K562 (cell line): ENCODE data around the gene ABCF3. TPM values are rescaled to one million over a fixed set of nuclear protein-coding genes. Genes with fewer than 3 reads are reported as not detected.

Experiments
- ARHGAP35 ChIP-seq: fragments of 450-650 bp; IDR thresholded peaks from 2 replicates; pipeline ENCODE4 v1.6.1; 2018; ENCODE audit not compliant: partially characterized antibody
- CHD1 ChIP-seq: fragments of 200-600 bp; sonication (generic); IDR thresholded peaks from one replicate; pipeline ENCODE4 v1.6.1; 2012; ENCODE audit warnings: mild to moderate bottlenecking, moderate library complexity, low read length, inconsistent platforms
- HCFC1 ChIP-seq: IDR thresholded peaks from 2 replicates; pipeline ENCODE4 v1.6.1; 2012; ENCODE audit warnings: low read depth, low read length, improper control_type of control experiment
- HMGN3 ChIP-seq: IDR thresholded peaks from 2 replicates; pipeline ENCODE4 v1.6.1; 2011; ENCODE audit warnings: borderline replicate concordance, low read depth, mild to moderate bottlenecking, mixed read lengths, low read length; ENCODE audit not compliant: insufficient read length; ENCODE audit errors: extremely low read depth
- PRPF4 ChIP-seq: fragments of 200-400 bp; formaldehyde crosslinking; IDR thresholded peaks from one replicate; pipeline ENCODE4 v1.6.1; 2017; ENCODE audit warnings: low read length, low read depth, mild to moderate bottlenecking; ENCODE audit not compliant: insufficient read depth, poor library complexity, severe bottlenecking
- TFAM ChIP-seq: fragments of 250-450 bp; sonication (Bioruptor Pico); conservative IDR thresholded peaks from 2 replicates; pipeline ENCODE4 v1.5.0; 2021; ENCODE audit warnings: mild to moderate bottlenecking, moderate library complexity
- TFAP4 ChIP-seq: sonication (generic); formaldehyde crosslinking; IDR thresholded peaks from 2 replicates; pipeline ENCODE4 v1.8.0; 2022; ENCODE audit warnings: missing genetic modification reagents, mild to moderate bottlenecking, moderate library complexity, borderline replicate concordance
- ZC3H4 ChIP-seq: sonication (generic); formaldehyde crosslinking; IDR thresholded peaks from 2 replicates; pipeline ENCODE4 v1.9.0; 2021; ENCODE audit warnings: missing genetic modification reagents, borderline replicate concordance
- ZNF740 ChIP-seq, 3 experiments: fragments of 200-800 bp in 1 of 3; sonication (Bioruptor generic) in 1 of 3; sonication (generic) in 1 of 3; formaldehyde crosslinking in 1 of 3; IDR thresholded peaks; 2 replicates each; pipeline versions ENCODE4 v1.6.1 to v1.8.0; 2016 to 2022; ENCODE audit warnings: mild to moderate bottlenecking in 2 of 3, missing compliant biosample characterization in 2 of 3, missing genetic modification characterization in 2 of 3, missing genetic modification reagents in 1 of 3
- ZSCAN29 ChIP-seq: fragments of 450-650 bp; IDR thresholded peaks from 2 replicates; pipeline ENCODE4 v1.6.1; 2017
- polyA plus RNA-seq, 8 experiments: library from polyadenylated mRNA; depleted of rRNA in 4 of 8; stranded (reverse) in 5 of 8; unstranded in 3 of 8; fragments of >200 nt; fragmentation: Nextera tagmentation in 2 of 8; fragmentation: Illumina TruSeq in 1 of 8; extraction: Ambion mirVana in 2 of 8; extraction: Trizol in 1 of 8; gene quantifications; 2 replicates each; pipeline versions ENCODE4 v1.2.1 to v1.2.3, GENCODE V29; 2011 to 2014; ENCODE audit warnings: inconsistent platforms in 1 of 8, missing spikeins in 1 of 8
- total RNA-seq, 7 experiments: library from RNA; depleted of rRNA in 6 of 7; stranded (reverse); fragments of >200 nt in 6 of 7; fragmentation: Illumina TruSeq in 2 of 7; extraction: Trizol in 2 of 7; gene quantifications; 2 replicates each; pipeline versions ENCODE4 v1.2.1 to v1.2.3, GENCODE V29; 2011 to 2021; ENCODE audit warnings: low replicate concordance in 1 of 7
- TF ChIP-seq, protein P1 (sequence below), 2 experiments: fragments of 450-650 bp; formaldehyde crosslinking in 1 of 2; IDR thresholded peaks; 2 replicates each; pipeline versions ENCODE4 v1.4.0 to v1.6.1; 2014 to 2020; ENCODE audit warnings: mild to moderate bottlenecking in 2 of 2, borderline replicate concordance in 1 of 2, low read depth in 1 of 2
- TF ChIP-seq, protein P2 (sequence below): fragments of 250-450 bp; sonication (Bioruptor Pico); IDR thresholded peaks from 2 replicates; pipeline ENCODE4 v1.4.0; 2020
- TF ChIP-seq, protein P3 (sequence below): sonication (generic); formaldehyde crosslinking; IDR thresholded peaks from 2 replicates; pipeline ENCODE4 v1.9.0; 2022; ENCODE audit warnings: mild to moderate bottlenecking, missing genetic modification reagents

The ABCF3 gene
- total and polyA plus RNA-seq, 9 of the 15 experiments (the other 6 are each of a cell fraction or from before 2014, with no cell fraction given) = 6.7 to 77.9 (median 45.1) TPM

GRCh38 chr3:184174646-184175492 lies 11.1 kb upstream of the ABCF3 start, which contains the start of gene AP2M1 (continued):
- peak; percentile 94 for TF ChIP-seq CHD1
- TF ChIP-seq, protein P1, sequence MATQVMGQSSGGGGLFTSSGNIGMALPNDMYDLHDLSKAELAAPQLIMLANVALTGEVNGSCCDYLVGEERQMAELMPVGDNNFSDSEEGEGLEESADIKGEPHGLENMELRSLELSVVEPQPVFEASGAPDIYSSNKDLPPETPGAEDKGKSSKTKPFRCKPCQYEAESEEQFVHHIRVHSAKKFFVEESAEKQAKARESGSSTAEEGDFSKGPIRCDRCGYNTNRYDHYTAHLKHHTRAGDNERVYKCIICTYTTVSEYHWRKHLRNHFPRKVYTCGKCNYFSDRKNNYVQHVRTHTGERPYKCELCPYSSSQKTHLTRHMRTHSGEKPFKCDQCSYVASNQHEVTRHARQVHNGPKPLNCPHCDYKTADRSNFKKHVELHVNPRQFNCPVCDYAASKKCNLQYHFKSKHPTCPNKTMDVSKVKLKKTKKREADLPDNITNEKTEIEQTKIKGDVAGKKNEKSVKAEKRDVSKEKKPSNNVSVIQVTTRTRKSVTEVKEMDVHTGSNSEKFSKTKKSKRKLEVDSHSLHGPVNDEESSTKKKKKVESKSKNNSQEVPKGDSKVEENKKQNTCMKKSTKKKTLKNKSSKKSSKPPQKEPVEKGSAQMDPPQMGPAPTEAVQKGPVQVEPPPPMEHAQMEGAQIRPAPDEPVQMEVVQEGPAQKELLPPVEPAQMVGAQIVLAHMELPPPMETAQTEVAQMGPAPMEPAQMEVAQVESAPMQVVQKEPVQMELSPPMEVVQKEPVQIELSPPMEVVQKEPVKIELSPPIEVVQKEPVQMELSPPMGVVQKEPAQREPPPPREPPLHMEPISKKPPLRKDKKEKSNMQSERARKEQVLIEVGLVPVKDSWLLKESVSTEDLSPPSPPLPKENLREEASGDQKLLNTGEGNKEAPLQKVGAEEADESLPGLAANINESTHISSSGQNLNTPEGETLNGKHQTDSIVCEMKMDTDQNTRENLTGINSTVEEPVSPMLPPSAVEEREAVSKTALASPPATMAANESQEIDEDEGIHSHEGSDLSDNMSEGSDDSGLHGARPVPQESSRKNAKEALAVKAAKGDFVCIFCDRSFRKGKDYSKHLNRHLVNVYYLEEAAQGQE (IDR thresholded peaks at IDR 0.05; ENCODE audit: borderline replicate concordance) = no peak
- TF ChIP-seq, protein P1 (CRISPR knock-in tag; IDR thresholded peaks at IDR 0.05; ENCODE audit: low read depth) = 0 out of 2 replicates have a peak, but pooled peaks have one; percentile 30
- TF ChIP-seq TFAP4 = peak; percentile 47; the same call in 1 of the 2 replicates
- no peak for TF ChIP-seq TFAM (CRISPR knock-in tag)
- no peak for TF ChIP-seq PRPF4
- TF ChIP-seq, protein P2, sequence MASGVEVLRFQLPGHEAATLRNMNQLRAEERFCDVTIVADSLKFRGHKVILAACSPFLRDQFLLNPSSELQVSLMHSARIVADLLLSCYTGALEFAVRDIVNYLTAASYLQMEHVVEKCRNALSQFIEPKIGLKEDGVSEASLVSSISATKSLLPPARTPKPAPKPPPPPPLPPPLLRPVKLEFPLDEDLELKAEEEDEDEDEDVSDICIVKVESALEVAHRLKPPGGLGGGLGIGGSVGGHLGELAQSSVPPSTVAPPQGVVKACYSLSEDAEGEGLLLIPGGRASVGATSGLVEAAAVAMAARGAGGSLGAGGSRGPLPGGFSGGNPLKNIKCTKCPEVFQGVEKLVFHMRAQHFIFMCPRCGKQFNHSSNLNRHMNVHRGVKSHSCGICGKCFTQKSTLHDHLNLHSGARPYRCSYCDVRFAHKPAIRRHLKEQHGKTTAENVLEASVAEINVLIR (CRISPR knock-in tag) = no peak
- no peak for TF ChIP-seq ARHGAP35
- no peak for TF ChIP-seq ZSCAN29
- peak; percentile 37; the same call in 1 of the 2 replicates for TF ChIP-seq ZNF740 (CRISPR knock-in tag; IDR thresholded peaks at IDR 0.05)
- no peak for TF ChIP-seq ZNF740 (tag; IDR thresholded peaks at IDR 0.05)
- TF ChIP-seq HCFC1 = peak; percentile 98
- TF ChIP-seq, protein P3, sequence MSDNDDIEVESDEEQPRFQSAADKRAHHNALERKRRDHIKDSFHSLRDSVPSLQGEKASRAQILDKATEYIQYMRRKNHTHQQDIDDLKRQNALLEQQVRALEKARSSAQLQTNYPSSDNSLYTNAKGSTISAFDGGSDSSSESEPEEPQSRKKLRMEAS = peak; percentile 48
- TF ChIP-seq HMGN3 = peak; percentile 88
- TF ChIP-seq ZC3H4 = no peak
